ENCODE results near the gene FXYD3. TPM values are rescaled to one million over a fixed set of nuclear protein-coding genes. Genes with fewer than 3 reads are reported as not detected.

FXYD3 gene
- total and polyA plus RNA-seq, 2 of the 13 experiments (the other 11 are each of a cell fraction or from before 2014, with no cell fraction given) = 4.9 TPM; not detected in 1

GRCh38 chr19:35136977-35137702 is 21.5 kb downstream of the FXYD3 start (continued):
- TF ChIP-seq, protein P1, sequence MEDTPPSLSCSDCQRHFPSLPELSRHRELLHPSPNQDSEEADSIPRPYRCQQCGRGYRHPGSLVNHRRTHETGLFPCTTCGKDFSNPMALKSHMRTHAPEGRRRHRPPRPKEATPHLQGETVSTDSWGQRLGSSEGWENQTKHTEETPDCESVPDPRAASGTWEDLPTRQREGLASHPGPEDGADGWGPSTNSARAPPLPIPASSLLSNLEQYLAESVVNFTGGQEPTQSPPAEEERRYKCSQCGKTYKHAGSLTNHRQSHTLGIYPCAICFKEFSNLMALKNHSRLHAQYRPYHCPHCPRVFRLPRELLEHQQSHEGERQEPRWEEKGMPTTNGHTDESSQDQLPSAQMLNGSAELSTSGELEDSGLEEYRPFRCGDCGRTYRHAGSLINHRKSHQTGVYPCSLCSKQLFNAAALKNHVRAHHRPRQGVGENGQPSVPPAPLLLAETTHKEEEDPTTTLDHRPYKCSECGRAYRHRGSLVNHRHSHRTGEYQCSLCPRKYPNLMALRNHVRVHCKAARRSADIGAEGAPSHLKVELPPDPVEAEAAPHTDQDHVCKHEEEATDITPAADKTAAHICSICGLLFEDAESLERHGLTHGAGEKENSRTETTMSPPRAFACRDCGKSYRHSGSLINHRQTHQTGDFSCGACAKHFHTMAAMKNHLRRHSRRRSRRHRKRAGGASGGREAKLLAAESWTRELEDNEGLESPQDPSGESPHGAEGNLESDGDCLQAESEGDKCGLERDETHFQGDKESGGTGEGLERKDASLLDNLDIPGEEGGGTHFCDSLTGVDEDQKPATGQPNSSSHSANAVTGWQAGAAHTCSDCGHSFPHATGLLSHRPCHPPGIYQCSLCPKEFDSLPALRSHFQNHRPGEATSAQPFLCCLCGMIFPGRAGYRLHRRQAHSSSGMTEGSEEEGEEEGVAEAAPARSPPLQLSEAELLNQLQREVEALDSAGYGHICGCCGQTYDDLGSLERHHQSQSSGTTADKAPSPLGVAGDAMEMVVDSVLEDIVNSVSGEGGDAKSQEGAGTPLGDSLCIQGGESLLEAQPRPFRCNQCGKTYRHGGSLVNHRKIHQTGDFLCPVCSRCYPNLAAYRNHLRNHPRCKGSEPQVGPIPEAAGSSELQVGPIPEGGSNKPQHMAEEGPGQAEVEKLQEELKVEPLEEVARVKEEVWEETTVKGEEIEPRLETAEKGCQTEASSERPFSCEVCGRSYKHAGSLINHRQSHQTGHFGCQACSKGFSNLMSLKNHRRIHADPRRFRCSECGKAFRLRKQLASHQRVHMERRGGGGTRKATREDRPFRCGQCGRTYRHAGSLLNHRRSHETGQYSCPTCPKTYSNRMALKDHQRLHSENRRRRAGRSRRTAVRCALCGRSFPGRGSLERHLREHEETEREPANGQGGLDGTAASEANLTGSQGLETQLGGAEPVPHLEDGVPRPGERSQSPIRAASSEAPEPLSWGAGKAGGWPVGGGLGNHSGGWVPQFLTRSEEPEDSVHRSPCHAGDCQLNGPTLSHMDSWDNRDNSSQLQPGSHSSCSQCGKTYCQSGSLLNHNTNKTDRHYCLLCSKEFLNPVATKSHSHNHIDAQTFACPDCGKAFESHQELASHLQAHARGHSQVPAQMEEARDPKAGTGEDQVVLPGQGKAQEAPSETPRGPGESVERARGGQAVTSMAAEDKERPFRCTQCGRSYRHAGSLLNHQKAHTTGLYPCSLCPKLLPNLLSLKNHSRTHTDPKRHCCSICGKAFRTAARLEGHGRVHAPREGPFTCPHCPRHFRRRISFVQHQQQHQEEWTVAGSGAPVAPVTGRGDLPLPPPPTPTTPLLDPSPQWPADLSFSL (CRISPR knock-in tag; IDR thresholded peaks at IDR 0.05) = peak; percentile 98
- TF ChIP-seq MIER2 (CRISPR knock-in tag; IDR thresholded peaks at IDR 0.05) (no peak), ZNF367 (CRISPR knock-in tag; IDR thresholded peaks at IDR 0.05; ENCODE audit: borderline replicate concordance) (no peak), ZNF329 (CRISPR knock-in tag; IDR thresholded peaks at IDR 0.05; ENCODE audit: low read depth) (no peak), ZNF569 (CRISPR knock-in tag; IDR thresholded peaks at IDR 0.05; ENCODE audit: borderline replicate concordance) (no peak), ZSCAN5A (CRISPR knock-in tag; IDR thresholded peaks at IDR 0.05; ENCODE audit: borderline replicate concordance) (no peak), ZNF446 (CRISPR knock-in tag; IDR thresholded peaks at IDR 0.05) (0 out of 2 replicates have a peak, but pooled peaks have one; percentile 62), ZSCAN21 (CRISPR knock-in tag; IDR thresholded peaks at IDR 0.05; ENCODE audit: borderline replicate concordance) (peak; percentile 50; the same call in 1 of the 2 replicates), HDAC1 (CRISPR knock-in tag; IDR thresholded peaks at IDR 0.05) (no peak; the same call in 1 of the 2 replicates), ZNF710 (CRISPR knock-in tag; IDR thresholded peaks at IDR 0.05; ENCODE audit: borderline replicate concordance) (peak; percentile 73; the same call in 1 of the 2 replicates), SOX6 (IDR thresholded peaks at IDR 0.05) (no peak), SOX6 (CRISPR knock-in tag; IDR thresholded peaks at IDR 0.05) (peak; percentile 84), MYPOP (CRISPR knock-in tag; IDR thresholded peaks at IDR 0.05) (0 out of 2 replicates have a peak, but pooled peaks have one; percentile 26), MAFK (conservative IDR thresholded peaks at IDR 0.05 in 1 of 2, IDR thresholded peaks at IDR 0.05 in 1 of 2; ENCODE audit: low read length in 2 of 2) (no peak)
- TF ChIP-seq, protein P2, sequence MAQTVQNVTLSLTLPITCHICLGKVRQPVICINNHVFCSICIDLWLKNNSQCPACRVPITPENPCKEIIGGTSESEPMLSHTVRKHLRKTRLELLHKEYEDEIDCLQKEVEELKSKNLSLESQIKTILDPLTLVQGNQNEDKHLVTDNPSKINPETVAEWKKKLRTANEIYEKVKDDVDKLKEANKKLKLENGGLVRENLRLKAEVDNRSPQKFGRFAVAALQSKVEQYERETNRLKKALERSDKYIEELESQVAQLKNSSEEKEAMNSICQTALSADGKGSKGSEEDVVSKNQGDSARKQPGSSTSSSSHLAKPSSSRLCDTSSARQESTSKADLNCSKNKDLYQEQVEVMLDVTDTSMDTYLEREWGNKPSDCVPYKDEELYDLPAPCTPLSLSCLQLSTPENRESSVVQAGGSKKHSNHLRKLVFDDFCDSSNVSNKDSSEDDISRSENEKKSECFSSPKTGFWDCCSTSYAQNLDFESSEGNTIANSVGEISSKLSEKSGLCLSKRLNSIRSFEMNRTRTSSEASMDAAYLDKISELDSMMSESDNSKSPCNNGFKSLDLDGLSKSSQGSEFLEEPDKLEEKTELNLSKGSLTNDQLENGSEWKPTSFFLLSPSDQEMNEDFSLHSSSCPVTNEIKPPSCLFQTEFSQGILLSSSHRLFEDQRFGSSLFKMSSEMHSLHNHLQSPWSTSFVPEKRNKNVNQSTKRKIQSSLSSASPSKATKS (CRISPR knock-in tag; IDR thresholded peaks at IDR 0.05) = no peak
